HCT116 (cell line): ENCODE measurements around the gene FREM1. TPM values are rescaled to one million over a fixed set of nuclear protein-coding genes. Genes with fewer than 3 reads are reported as not detected.

Experiments
- ATAC-seq: fragments of 200-7000 bp; cut with Tn5 transposase; 2 replicates; pipeline ENCODE4 v1.9.1; 2020; ENCODE audit warnings: mild to moderate bottlenecking, moderate library complexity
- BruUV-seq: library from RNA; stranded (reverse); fragments of 400-500 nt; replicated peaks from 2 replicates; lab custom pipeline; 2021; lab: Mats Ljungman, UMichigan
- CTCF ChIA-PET: fragments of 300-600 bp; sonication (Branson Sonifier 250); formaldehyde crosslinking; loops from one replicate; lab custom pipeline; 2021; ENCODE audit warnings: antibody characterized with exemption; lab: Charles Lee
- POLR2A ChIA-PET: fragments of 300-600, 350-600 bp; sonication (Branson Sonifier 250); formaldehyde crosslinking; loops from one replicate; lab custom pipeline; 2021; ENCODE audit warnings: antibody characterized with exemption; lab: Charles Lee
- RAD21 ChIA-PET, 2 experiments: fragments of 300-600 bp; sonication (Branson Sonifier 250); formaldehyde crosslinking; loops; one replicate each; lab custom pipeline; 2023; ENCODE audit warnings: low total read pairs in 2 of 2; ENCODE audit not compliant: uncharacterized antibody in 2 of 2, unreplicated experiment in 2 of 2, low non-redundant PET in 1 of 2; lab: Charles Lee
- DNase-seq: peaks from one replicate; pipeline ENCODE4 v3.0.0-alpha.2; 2010; ENCODE audit warnings: low read depth, low spot score
- H2AFZ ChIP-seq: fragments of 200-600 bp; shearing (Covaris generic), sonication (generic); 2 replicates; pipeline ENCODE4 v1.6.1; 2017; ENCODE audit warnings: low read depth, mixed run types, mixed read lengths, antibody characterized with exemption, low read length; ENCODE audit not compliant: poor library complexity, severe bottlenecking
- H3K27ac ChIP-seq: 2 replicates; pipeline ENCODE4 v1.5.1; 2012; ENCODE audit warnings: low read depth, low read length
- H3K27me3 ChIP-seq: fragments of 200-600 bp; sonication (generic); 2 replicates; pipeline ENCODE4 v1.6.1; 2016; ENCODE audit warnings: mixed run types, low read length, mixed read lengths; ENCODE audit not compliant: insufficient read depth
- H3K36me3 ChIP-seq, 2 experiments: fragments of 200-500 bp in 1 of 2; fragments of 200-600 bp in 1 of 2; sonication (Bioruptor generic) in 1 of 2; sonication (generic) in 1 of 2; 2 replicates each; pipeline versions ENCODE4 v1.5.1 to v1.6.1; 2014 to 2016; ENCODE audit warnings: low read length in 2 of 2, inconsistent platforms in 1 of 2, mixed read lengths in 1 of 2, mixed run types in 1 of 2; ENCODE audit not compliant: insufficient read depth in 2 of 2, control insufficient read depth in 1 of 2
- H3K4me1 ChIP-seq, 2 experiments: fragments of 200-600 bp in 1 of 2; sonication (generic) in 1 of 2; 2 replicates each; pipeline versions ENCODE4 v1.5.1 to v1.6.1; 2012 to 2017; ENCODE audit warnings: low read length in 2 of 2, inconsistent platforms in 1 of 2, mild to moderate bottlenecking in 1 of 2, mixed read lengths in 1 of 2, mixed run types in 1 of 2, moderate library complexity in 1 of 2; ENCODE audit not compliant: insufficient read depth in 2 of 2, control insufficient read depth in 1 of 2
- H3K4me2 ChIP-seq: fragments of 200-600 bp; sonication (generic); 2 replicates; pipeline ENCODE4 v1.6.1; 2017; ENCODE audit warnings: mixed run types, low read length, mixed read lengths
- H3K4me3 ChIP-seq, 2 experiments: fragments of 200-600 bp in 1 of 2; sonication (generic) in 1 of 2; replicated peaks in 1 of 2; 2 replicates each; pipeline ENCODE4 v1.5.1; 2011 to 2016; ENCODE audit warnings: low read length in 2 of 2, control low read depth in 1 of 2, low read depth in 1 of 2, mild to moderate bottlenecking in 1 of 2, mixed read lengths in 1 of 2, mixed run types in 1 of 2
- H3K79me2 ChIP-seq: fragments of 200-600 bp; sonication (generic); 2 replicates; pipeline ENCODE4 v1.6.1; 2017; ENCODE audit warnings: mild to moderate bottlenecking, mixed run types, low read length, moderate library complexity, mixed read lengths; ENCODE audit not compliant: insufficient read depth
- H3K9ac ChIP-seq: fragments of 200-600 bp; sonication (generic); 2 replicates; pipeline ENCODE4 v1.6.1; 2016; ENCODE audit warnings: low read length, mixed read lengths
- H3K9me2 ChIP-seq: fragments of 200-600 bp; sonication (generic), shearing (Covaris generic); 2 replicates; pipeline ENCODE4 v1.6.1; 2017; ENCODE audit warnings: mixed run types, mild to moderate bottlenecking, moderate library complexity; ENCODE audit not compliant: insufficient read depth
- H3K9me3 ChIP-seq, 2 experiments: fragments of 200-500 bp in 1 of 2; fragments of 200-600 bp in 1 of 2; sonication (Bioruptor generic) in 1 of 2; sonication (generic) in 1 of 2; 2 replicates each; pipeline ENCODE4 v1.6.1; 2014 to 2017; ENCODE audit warnings: low read length in 2 of 2, mixed read lengths in 2 of 2, inconsistent platforms in 1 of 2, low read depth in 1 of 2, mild to moderate bottlenecking in 1 of 2, mixed run types in 1 of 2, moderate library complexity in 1 of 2; ENCODE audit not compliant: control insufficient read depth in 1 of 2, insufficient read depth in 1 of 2
- H4K20me1 ChIP-seq: fragments of 200-600 bp; sonication (generic), shearing (Covaris generic); 2 replicates; pipeline ENCODE4 v1.6.1; 2017; ENCODE audit warnings: mixed run types, mild to moderate bottlenecking, moderate library complexity; ENCODE audit not compliant: insufficient read depth
- CBX3 ChIP-seq: IDR thresholded peaks from 2 replicates; pipeline ENCODE4 v1.6.1; 2012; ENCODE audit warnings: low read depth
- CEBPB ChIP-seq: IDR thresholded peaks from 2 replicates; pipeline ENCODE4 v1.6.1; 2012; ENCODE audit warnings: low read depth
- CTCF ChIP-seq, 3 experiments: fragments of 200-600 bp in 1 of 3; sonication (generic) in 1 of 3; IDR thresholded peaks in 2 of 3; conservative IDR thresholded peaks in 1 of 3; 2 replicates each; pipeline ENCODE4 v1.5.1; 2012 to 2017; ENCODE audit warnings: low read depth in 2 of 3, low read length in 2 of 3, antibody characterized with exemption in 1 of 3, borderline replicate concordance in 1 of 3, control low read depth in 1 of 3, mild to moderate bottlenecking in 1 of 3, mixed read lengths in 1 of 3, mixed run types in 1 of 3, moderate library complexity in 1 of 3; ENCODE audit not compliant: insufficient read depth in 1 of 3
- EGR1 ChIP-seq: IDR thresholded peaks from 2 replicates; pipeline ENCODE4 v1.6.1; 2012; ENCODE audit warnings: low read depth
- ELF1 ChIP-seq: IDR thresholded peaks from 2 replicates; pipeline ENCODE4 v1.6.1; 2012; ENCODE audit warnings: low read depth, borderline replicate concordance
- EZH2 ChIP-seq: fragments of 200-600 bp; sonication (generic); IDR thresholded peaks from 2 replicates; pipeline ENCODE4 v1.6.1; 2017; ENCODE audit warnings: antibody characterized with exemption, mixed run types
- FOSL1 ChIP-seq: IDR thresholded peaks from 2 replicates; pipeline ENCODE4 v1.6.1; 2012; ENCODE audit warnings: low read depth
- JUND ChIP-seq: IDR thresholded peaks from 2 replicates; pipeline ENCODE4 v1.6.1; 2012
- MAX ChIP-seq: IDR thresholded peaks from 2 replicates; pipeline ENCODE4 v1.6.1; 2012
- POLR2A ChIP-seq: IDR thresholded peaks from 2 replicates; pipeline ENCODE4 v1.7.0; 2011; ENCODE audit warnings: borderline replicate concordance; ENCODE audit not compliant: insufficient read depth, insufficient read length; ENCODE audit errors: extremely low read depth
- POLR2AphosphoS5 ChIP-seq: IDR thresholded peaks from 2 replicates; pipeline ENCODE4 v1.6.1; 2011; ENCODE audit warnings: mild to moderate bottlenecking, low read depth, low read length, moderate library complexity
- RAD21 ChIP-seq: IDR thresholded peaks from 2 replicates; pipeline ENCODE4 v1.6.1; 2012; ENCODE audit warnings: low read depth, mild to moderate bottlenecking
- REST ChIP-seq: IDR thresholded peaks from 2 replicates; pipeline ENCODE4 v1.6.1; 2012; ENCODE audit warnings: low read depth
- SIN3A ChIP-seq: IDR thresholded peaks from 2 replicates; pipeline ENCODE4 v1.6.1; 2012; ENCODE audit warnings: low read depth
- SP1 ChIP-seq: IDR thresholded peaks from 2 replicates; pipeline ENCODE4 v1.6.1; 2012; ENCODE audit warnings: low read depth
- SRF ChIP-seq: IDR thresholded peaks from 2 replicates; pipeline ENCODE4 v1.6.1; 2012; ENCODE audit warnings: low read depth
- TCF7L2 ChIP-seq: IDR thresholded peaks from 2 replicates; pipeline ENCODE4 v1.7.0; 2011; ENCODE audit warnings: borderline replicate concordance, inconsistent platforms; ENCODE audit not compliant: insufficient read depth, insufficient read length; ENCODE audit errors: extremely low read depth
- ZBTB33 ChIP-seq: IDR thresholded peaks from 2 replicates; pipeline ENCODE4 v1.6.1; 2011; ENCODE audit warnings: mild to moderate bottlenecking, low read length, moderate library complexity; ENCODE audit not compliant: insufficient replicate concordance; ENCODE audit errors: extremely low read depth
- ZFX ChIP-seq: fragments of 450-650 bp; IDR thresholded peaks from 2 replicates; pipeline ENCODE4 v1.6.1; 2017
- ZNF274 ChIP-seq: fragments of 200-500 bp; sonication (Bioruptor generic); IDR thresholded peaks from 2 replicates; pipeline ENCODE4 v1.6.1; 2014; ENCODE audit warnings: mild to moderate bottlenecking, low read depth, low read length, inconsistent platforms
- intact Hi-C: fragments of 100-400 bp; cut with micrococcal nuclease; formaldehyde crosslinking; loops from 2 replicates; pipeline ENCODE4 v1.10.0; 2022
- total RNA-seq: library from RNA; stranded (reverse); gene quantifications from one replicate; pipeline ENCODE4 v1.2.1, GENCODE V29; 2021; ENCODE audit not compliant: unreplicated experiment

Gene FREM1
- total RNA-seq, 1 experiment from 2014 or later, result 0.12 TPM

GRCh38 chr9:14868772-14869583 lies 41.2 kb downstream of the FREM1 start:
- BruUV-seq, result no TSS peak
- POLR2A ChIA-PET, result no interaction called here

More at GRCh38 chr9:14868772-14869583, 41.2 kb downstream of the FREM1 start:
- DNase-seq (no peak), ATAC-seq (no peak)
- no peak for TF ChIP-seq MAX
- TF ChIP-seq JUND, result no peak
- TF ChIP-seq ELF1, result no peak
- no peak for TF ChIP-seq ZBTB33
- no peak for TF ChIP-seq POLR2AphosphoS5
- TF ChIP-seq RAD21, result no peak
- no peak for TF ChIP-seq REST
- no peak for TF ChIP-seq EZH2
- no peak for TF ChIP-seq EGR1
- no peak for TF ChIP-seq ZNF274
- no peak for TF ChIP-seq TCF7L2
- no peak for TF ChIP-seq SRF
- no peak for TF ChIP-seq SP1
- no peak for TF ChIP-seq ZFX
- TF ChIP-seq CTCF (IDR thresholded peaks at IDR 0.05 in 2 of 3, conservative IDR thresholded peaks at IDR 0.05 in 1 of 3; ENCODE audit: borderline replicate concordance in 1 of 3, insufficient read depth in 1 of 3, low read depth in 2 of 3, low read length in 2 of 3), result no peak
- no peak for TF ChIP-seq CBX3
- TF ChIP-seq POLR2A, result no peak
- no peak for TF ChIP-seq SIN3A
- no peak for TF ChIP-seq CEBPB
- no peak for TF ChIP-seq FOSL1
- Histone ChIP-seq H3K4me3 (no peak overlapping the region), H3K9me2 (no peaks in the 10 kb centered on the region), H3K9me3 (no peaks in the 10 kb centered on the region), H3K27ac (no peak overlapping the region), H2AFZ (no peak overlapping the region), H3K4me2 (no peak overlapping the region), H3K4me1 (no peaks in the 10 kb centered on the region), H3K36me3 (no peaks in the 10 kb centered on the region), H3K79me2 (no peaks in the 10 kb centered on the region), H3K27me3 (peaks cover 24% of the 10 kb centered on the region; the same call in 1 of the 2 replicates), H4K20me1 (no peaks in the 10 kb centered on the region), H3K9ac (no peak overlapping the region)
- ChIA-PET CTCF (no interaction called here), RAD21 (no interaction called here)
- intact Hi-C loops, result no loop called here
